ENCODE results near the gene AAR2.

GRCh38 chr20:36285746-36286447 lies 49.6 kb downstream of the AAR2 start:
- TF ChIP-seq YY1 (IDR thresholded peaks at IDR 0.05; ENCODE audit: insufficient read depth, insufficient read length): no peak
- no peak for TF ChIP-seq ZNF274 (IDR thresholded peaks at IDR 0.05; ENCODE audit: low read depth, low read length)
- no peak for TF ChIP-seq SUZ12 (IDR thresholded peaks at IDR 0.05; ENCODE audit: extremely low read depth, insufficient read depth, insufficient read length)

Measured in NT2/D1 (cell line).